Suppressor macrophage (primary cell): ENCODE data around the gene SH3GL1.

Experiments used
- DNase-seq, 4 experiments: peaks; one replicate each; pipeline ENCODE4 v3.0.0-alpha.2; 2020 to 2022

The SH3GL1 gene

GRCh38 chr19:4313847-4314490 is 86.4 kb downstream of the SH3GL1 start:
- peak in 3 of 4 experiments; percentile 19 to 28 (median 23) for DNase-seq
